K562 (cell line): ENCODE data around the gene DCAF7. TPM values are rescaled to one million over a fixed set of nuclear protein-coding genes. Genes with fewer than 3 reads are reported as not detected.

ENCODE experiments used
- ATAC-seq: fragments of 200-7000 bp; cut with Tn5 transposase; 3 replicates; pipeline ENCODE4 v1.9.1; 2020; ENCODE audit warnings: moderate library complexity
- BruUV-seq: library from RNA; stranded (reverse); fragments of 400-500 nt; replicated peaks from 2 replicates; lab custom pipeline; 2021; lab: Mats Ljungman, UMichigan
- CTCF ChIA-PET: fragments of 300-600 bp; formaldehyde crosslinking; extraction: SDS; loops from one replicate; lab custom pipeline; 2021; ENCODE audit warnings: low intra/inter-chr PET ratio; lab: Yijun Ruan, JAX
- POLR2A ChIA-PET: fragments of 300-600, 350-650 bp; sonication (Branson Sonifier 250); formaldehyde crosslinking; extraction: SDS; loops from one replicate; lab custom pipeline; 2021; ENCODE audit warnings: antibody characterized with exemption, inconsistent platforms; lab: Yijun Ruan, JAX
- DNase-seq, 4 experiments: peaks; one replicate each; pipeline versions ENCODE4 v3.0.0 to v3.0.0-alpha.2; 2011 to 2018; ENCODE audit warnings: low spot score in 3 of 4, mixed read lengths in 3 of 4; ENCODE audit errors: extremely low read depth in 1 of 4
- FAIRE-seq: peaks from 2 replicates; lab custom pipeline; 2011; peaks lifted over from hg19 to GRCh38; lab: Jason Lieb, UNC
- H2AFZ ChIP-seq: 2 replicates; pipeline ENCODE4 v1.6.0; 2011; ENCODE audit warnings: low read depth, low read length, control low read depth, inconsistent platforms
- H3K27ac ChIP-seq: fragments of 200-600 bp; 3 replicates; pipeline ENCODE4 v1.8.0; 2011; ENCODE audit warnings: low read depth, mild to moderate bottlenecking, control low read depth, inconsistent platforms, low read length, moderate library complexity, mixed read lengths; ENCODE audit errors: extremely low read depth
- H3K27me3 ChIP-seq, 2 experiments: fragments of 300-600 bp in 1 of 2; 2 replicates in 1 of 2; 3 replicates in 1 of 2; pipeline versions ENCODE4 v1.6.0 to v1.8.0; 2011; ENCODE audit warnings: inconsistent platforms in 2 of 2, low read length in 2 of 2, mild to moderate bottlenecking in 1 of 2, mixed read lengths in 1 of 2, moderate library complexity in 1 of 2; ENCODE audit not compliant: control insufficient read depth in 2 of 2, insufficient read depth in 2 of 2
- H3K36me3 ChIP-seq: fragments of 300-600 bp; 3 replicates; pipeline ENCODE4 v1.8.0; 2011; ENCODE audit warnings: mild to moderate bottlenecking, low read length, inconsistent platforms; ENCODE audit not compliant: control insufficient read depth, insufficient read depth
- H3K4me1 ChIP-seq, 2 experiments: fragments of 200-600 bp in 1 of 2; replicated peaks in 1 of 2; 2 replicates in 1 of 2; 3 replicates in 1 of 2; pipeline versions ENCODE4 v1.5.1 to v1.8.0; 2011; ENCODE audit warnings: inconsistent platforms in 2 of 2, low read length in 2 of 2, mild to moderate bottlenecking in 1 of 2, mixed read lengths in 1 of 2, moderate library complexity in 1 of 2; ENCODE audit not compliant: control insufficient read depth in 2 of 2, insufficient read depth in 2 of 2
- H3K4me2 ChIP-seq: 2 replicates; pipeline ENCODE4 v1.6.1; 2011; ENCODE audit warnings: low read length, control low read depth, inconsistent platforms, mixed read lengths; ENCODE audit not compliant: insufficient read depth
- H3K4me3 ChIP-seq: fragments of 200-600 bp; sonication (generic), shearing (Covaris generic); 2 replicates; pipeline ENCODE4 v1.5.1; 2016; ENCODE audit warnings: control low read depth, inconsistent platforms
- H3K79me2 ChIP-seq: fragments of 200-600 bp; 3 replicates; pipeline ENCODE4 v1.8.0; 2011; ENCODE audit warnings: low read length, inconsistent platforms; ENCODE audit not compliant: control insufficient read depth, insufficient read depth
- H3K9ac ChIP-seq, 2 experiments: 2 replicates each; pipeline versions ENCODE4 v1.6.0 to v1.6.1; 2011; ENCODE audit warnings: low read depth in 2 of 2, low read length in 2 of 2, control low read depth in 1 of 2, inconsistent platforms in 1 of 2, mild to moderate bottlenecking in 1 of 2, mixed read lengths in 1 of 2; ENCODE audit not compliant: insufficient read depth in 1 of 2
- H3K9me1 ChIP-seq: one replicate; pipeline ENCODE4 v1.6.0; 2011; ENCODE audit warnings: inconsistent platforms, mild to moderate bottlenecking, low read length, moderate library complexity; ENCODE audit not compliant: control insufficient read depth, insufficient read depth
- H3K9me3 ChIP-seq: replicated peaks from 2 replicates; pipeline ENCODE4 v1.5.1; 2011; ENCODE audit warnings: low read depth, low read length, inconsistent platforms; ENCODE audit not compliant: control insufficient read depth, insufficient read depth
- H4K20me1 ChIP-seq: replicated peaks from 2 replicates; pipeline ENCODE4 v1.6.1; 2011; ENCODE audit warnings: low read length, inconsistent platforms, mixed read lengths; ENCODE audit not compliant: control insufficient read depth, insufficient read depth
- CBX5 ChIP-seq: IDR thresholded peaks from 2 replicates; pipeline ENCODE4 v1.6.1; 2014; ENCODE audit warnings: low read depth, borderline replicate concordance
- ETV1 ChIP-seq: fragments of 450-650 bp; conservative IDR thresholded peaks from 2 replicates; pipeline ENCODE4 v1.6.1; 2016; ENCODE audit warnings: missing genetic modification characterization, control low read depth, low read depth, missing compliant biosample characterization
- MCM3 ChIP-seq: fragments of 450-650 bp; IDR thresholded peaks from 2 replicates; pipeline ENCODE4 v1.6.1; 2016
- POLR2A ChIP-seq: fragments of 450-650 bp; conservative IDR thresholded peaks from 2 replicates; pipeline ENCODE4 v1.6.1; 2016
- ZNF316 ChIP-seq: fragments of 450-650 bp; IDR thresholded peaks from 2 replicates; pipeline ENCODE4 v1.6.1; 2016
- in situ Hi-C: fragments of 300-500 bp; cut with MboI; formaldehyde crosslinking; loops from 4 replicates; pipeline ENCODE4 v1.15.0; 2018; ENCODE audit warnings: inconsistent platforms, mixed read lengths
- intact Hi-C: fragments of 100-400 bp; cut with micrococcal nuclease; formaldehyde crosslinking; loops from 2 replicates; pipeline ENCODE4 v1.14.2; 2022
- polyA plus RNA-seq, 8 experiments: library from polyadenylated mRNA; depleted of rRNA in 4 of 8; stranded (reverse) in 5 of 8; unstranded in 3 of 8; fragments of >200 nt; fragmentation: Nextera tagmentation in 2 of 8; fragmentation: Illumina TruSeq in 1 of 8; extraction: Ambion mirVana in 2 of 8; extraction: Trizol in 1 of 8; gene quantifications; 2 replicates each; pipeline versions ENCODE4 v1.2.1 to v1.2.3, GENCODE V29; 2011 to 2014; ENCODE audit warnings: inconsistent platforms in 1 of 8, missing spikeins in 1 of 8
- total RNA-seq, 7 experiments: library from RNA; depleted of rRNA in 6 of 7; stranded (reverse); fragments of >200 nt in 6 of 7; fragmentation: Illumina TruSeq in 2 of 7; extraction: Trizol in 2 of 7; gene quantifications; 2 replicates each; pipeline versions ENCODE4 v1.2.1 to v1.2.3, GENCODE V29; 2011 to 2021; ENCODE audit warnings: low replicate concordance in 1 of 7
- TF ChIP-seq, protein P1 (sequence below): fragments of 450-650 bp; conservative IDR thresholded peaks from 2 replicates; pipeline ENCODE4 v1.6.1; 2016; ENCODE audit warnings: missing genetic modification characterization, low read depth, mild to moderate bottlenecking, missing compliant biosample characterization, moderate library complexity
- TF ChIP-seq, protein P2 (sequence below): fragments of 250-450 bp; sonication (Bioruptor Pico); IDR thresholded peaks from 2 replicates; pipeline ENCODE4 v1.8.0; 2021; ENCODE audit warnings: mild to moderate bottlenecking, moderate library complexity
- TF ChIP-seq, protein P3 (sequence below): fragments of 450-650 bp; formaldehyde crosslinking; IDR thresholded peaks from 2 replicates; pipeline ENCODE4 v1.4.0; 2020; ENCODE audit warnings: mild to moderate bottlenecking, moderate library complexity
- TF ChIP-seq, protein P4 (sequence below): fragments of 450-650 bp; formaldehyde crosslinking; IDR thresholded peaks from 2 replicates; pipeline ENCODE4 v1.4.0; 2022; ENCODE audit warnings: missing genetic modification characterization
- TF ChIP-seq, protein P5 (sequence below): fragments of 250-450 bp; sonication (Bioruptor Pico); IDR thresholded peaks from 2 replicates; pipeline ENCODE4 v1.4.0; 2020; ENCODE audit warnings: mild to moderate bottlenecking, moderate library complexity
- TF ChIP-seq, protein P6 (sequence below): IDR thresholded peaks from 2 replicates; pipeline ENCODE4 v1.6.1; 2012; ENCODE audit warnings: low read depth, low read length, improper control_type of control experiment, borderline replicate concordance

DCAF7 gene
- total and polyA plus RNA-seq, 9 of the 15 experiments (the other 6 are each of a cell fraction or from before 2014, with no cell fraction given) = 30.8 to 123 (median 40.2) TPM

DNA sequence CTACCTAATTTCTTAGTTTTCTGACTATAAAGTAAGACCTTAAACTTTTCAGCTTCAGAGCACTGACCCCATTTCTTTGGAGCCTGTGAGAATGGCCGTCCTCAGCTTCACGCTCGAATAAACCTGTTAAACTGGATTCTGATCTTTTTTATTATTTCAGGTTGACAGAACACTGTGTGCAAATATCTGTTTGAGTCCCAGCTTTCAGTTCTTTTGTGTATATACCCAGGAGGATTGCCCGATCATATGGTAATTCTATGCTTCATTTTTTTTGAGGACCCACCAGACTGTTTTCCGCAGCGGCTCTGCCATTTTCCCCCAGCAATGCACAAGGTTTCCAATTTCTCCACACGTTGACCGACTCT, 47.0 kb upstream of the DCAF7 start (continued):
- TF ChIP-seq, protein P1, sequence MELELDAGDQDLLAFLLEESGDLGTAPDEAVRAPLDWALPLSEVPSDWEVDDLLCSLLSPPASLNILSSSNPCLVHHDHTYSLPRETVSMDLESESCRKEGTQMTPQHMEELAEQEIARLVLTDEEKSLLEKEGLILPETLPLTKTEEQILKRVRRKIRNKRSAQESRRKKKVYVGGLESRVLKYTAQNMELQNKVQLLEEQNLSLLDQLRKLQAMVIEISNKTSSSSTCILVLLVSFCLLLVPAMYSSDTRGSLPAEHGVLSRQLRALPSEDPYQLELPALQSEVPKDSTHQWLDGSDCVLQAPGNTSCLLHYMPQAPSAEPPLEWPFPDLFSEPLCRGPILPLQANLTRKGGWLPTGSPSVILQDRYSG (tag) = no peak
- TF ChIP-seq, protein P2, sequence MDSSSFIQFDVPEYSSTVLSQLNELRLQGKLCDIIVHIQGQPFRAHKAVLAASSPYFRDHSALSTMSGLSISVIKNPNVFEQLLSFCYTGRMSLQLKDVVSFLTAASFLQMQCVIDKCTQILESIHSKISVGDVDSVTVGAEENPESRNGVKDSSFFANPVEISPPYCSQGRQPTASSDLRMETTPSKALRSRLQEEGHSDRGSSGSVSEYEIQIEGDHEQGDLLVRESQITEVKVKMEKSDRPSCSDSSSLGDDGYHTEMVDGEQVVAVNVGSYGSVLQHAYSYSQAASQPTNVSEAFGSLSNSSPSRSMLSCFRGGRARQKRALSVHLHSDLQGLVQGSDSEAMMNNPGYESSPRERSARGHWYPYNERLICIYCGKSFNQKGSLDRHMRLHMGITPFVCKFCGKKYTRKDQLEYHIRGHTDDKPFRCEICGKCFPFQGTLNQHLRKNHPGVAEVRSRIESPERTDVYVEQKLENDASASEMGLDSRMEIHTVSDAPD (CRISPR knock-in tag) = no peak

DNA sequence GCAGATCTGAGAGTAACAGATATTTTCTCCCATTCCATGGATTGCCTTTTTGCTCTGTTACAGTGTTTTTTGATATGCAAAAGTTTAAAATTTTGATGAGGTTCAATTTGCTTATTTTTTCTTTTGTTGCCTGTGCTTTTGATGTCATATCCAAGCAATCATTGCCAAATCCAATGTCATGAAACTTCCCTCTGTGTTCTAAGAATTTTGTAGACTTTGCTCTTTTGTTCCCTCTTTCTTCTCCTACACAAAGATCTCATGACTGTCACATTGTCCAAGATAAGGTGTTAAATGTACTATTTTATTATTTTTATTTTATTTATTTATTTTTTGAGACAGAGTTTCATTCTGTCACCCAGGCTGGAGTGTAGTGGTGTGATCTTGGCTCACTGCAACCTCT, 46.0 kb upstream of the DCAF7 start:
- Histone ChIP-seq H3K4me2 (no peak overlapping the region), H2AFZ (no peak overlapping the region), H3K9me3 (0 out of 2 replicates have a peak, but pooled peaks cover 2% of the 10 kb centered on the region), H3K4me3 (no peak overlapping the region), H3K27ac (no peak overlapping the region), H3K36me3 (no peaks in the 10 kb centered on the region), H4K20me1 (peaks cover 2% of the 10 kb centered on the region; the same call in 1 of the 2 replicates), H3K4me1 (no peaks in the 10 kb centered on the region; a peak in 1 of 5 replicates), H3K9me1 (no peaks in the 10 kb centered on the region), H3K79me2 (no peaks in the 10 kb centered on the region), H3K27me3 (peaks cover 34 to 53% of the 10 kb centered on the region in 2 experiments; a peak in 4 of 5 replicates), H3K9ac (no peak overlapping the region)
- in situ Hi-C loops = no loop called here
- POLR2A ChIA-PET = no interaction called here
- intact Hi-C loops = no loop called here
- no peak for DNase-seq
- BruUV-seq = no TSS peak
- CTCF ChIA-PET = no interaction called here
- FAIRE-seq = no peak
- ATAC-seq = no peak
- TF ChIP-seq, protein P3, sequence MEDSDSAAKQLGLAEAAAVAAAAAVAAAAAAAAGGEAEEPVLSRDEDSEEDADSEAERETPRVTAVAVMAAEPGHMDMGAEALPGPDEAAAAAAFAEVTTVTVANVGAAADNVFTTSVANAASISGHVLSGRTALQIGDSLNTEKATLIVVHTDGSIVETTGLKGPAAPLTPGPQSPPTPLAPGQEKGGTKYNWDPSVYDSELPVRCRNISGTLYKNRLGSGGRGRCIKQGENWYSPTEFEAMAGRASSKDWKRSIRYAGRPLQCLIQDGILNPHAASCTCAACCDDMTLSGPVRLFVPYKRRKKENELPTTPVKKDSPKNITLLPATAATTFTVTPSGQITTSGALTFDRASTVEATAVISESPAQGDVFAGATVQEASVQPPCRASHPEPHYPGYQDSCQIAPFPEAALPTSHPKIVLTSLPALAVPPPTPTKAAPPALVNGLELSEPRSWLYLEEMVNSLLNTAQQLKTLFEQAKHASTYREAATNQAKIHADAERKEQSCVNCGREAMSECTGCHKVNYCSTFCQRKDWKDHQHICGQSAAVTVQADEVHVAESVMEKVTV = no peak
- TF ChIP-seq, protein P4, sequence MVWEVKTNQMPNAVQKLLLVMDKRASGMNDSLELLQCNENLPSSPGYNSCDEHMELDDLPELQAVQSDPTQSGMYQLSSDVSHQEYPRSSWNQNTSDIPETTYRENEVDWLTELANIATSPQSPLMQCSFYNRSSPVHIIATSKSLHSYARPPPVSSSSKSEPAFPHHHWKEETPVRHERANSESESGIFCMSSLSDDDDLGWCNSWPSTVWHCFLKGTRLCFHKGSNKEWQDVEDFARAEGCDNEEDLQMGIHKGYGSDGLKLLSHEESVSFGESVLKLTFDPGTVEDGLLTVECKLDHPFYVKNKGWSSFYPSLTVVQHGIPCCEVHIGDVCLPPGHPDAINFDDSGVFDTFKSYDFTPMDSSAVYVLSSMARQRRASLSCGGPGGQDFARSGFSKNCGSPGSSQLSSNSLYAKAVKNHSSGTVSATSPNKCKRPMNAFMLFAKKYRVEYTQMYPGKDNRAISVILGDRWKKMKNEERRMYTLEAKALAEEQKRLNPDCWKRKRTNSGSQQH (CRISPR knock-in tag) = no peak
- no peak for TF ChIP-seq ZNF316
- TF ChIP-seq, protein P5, sequence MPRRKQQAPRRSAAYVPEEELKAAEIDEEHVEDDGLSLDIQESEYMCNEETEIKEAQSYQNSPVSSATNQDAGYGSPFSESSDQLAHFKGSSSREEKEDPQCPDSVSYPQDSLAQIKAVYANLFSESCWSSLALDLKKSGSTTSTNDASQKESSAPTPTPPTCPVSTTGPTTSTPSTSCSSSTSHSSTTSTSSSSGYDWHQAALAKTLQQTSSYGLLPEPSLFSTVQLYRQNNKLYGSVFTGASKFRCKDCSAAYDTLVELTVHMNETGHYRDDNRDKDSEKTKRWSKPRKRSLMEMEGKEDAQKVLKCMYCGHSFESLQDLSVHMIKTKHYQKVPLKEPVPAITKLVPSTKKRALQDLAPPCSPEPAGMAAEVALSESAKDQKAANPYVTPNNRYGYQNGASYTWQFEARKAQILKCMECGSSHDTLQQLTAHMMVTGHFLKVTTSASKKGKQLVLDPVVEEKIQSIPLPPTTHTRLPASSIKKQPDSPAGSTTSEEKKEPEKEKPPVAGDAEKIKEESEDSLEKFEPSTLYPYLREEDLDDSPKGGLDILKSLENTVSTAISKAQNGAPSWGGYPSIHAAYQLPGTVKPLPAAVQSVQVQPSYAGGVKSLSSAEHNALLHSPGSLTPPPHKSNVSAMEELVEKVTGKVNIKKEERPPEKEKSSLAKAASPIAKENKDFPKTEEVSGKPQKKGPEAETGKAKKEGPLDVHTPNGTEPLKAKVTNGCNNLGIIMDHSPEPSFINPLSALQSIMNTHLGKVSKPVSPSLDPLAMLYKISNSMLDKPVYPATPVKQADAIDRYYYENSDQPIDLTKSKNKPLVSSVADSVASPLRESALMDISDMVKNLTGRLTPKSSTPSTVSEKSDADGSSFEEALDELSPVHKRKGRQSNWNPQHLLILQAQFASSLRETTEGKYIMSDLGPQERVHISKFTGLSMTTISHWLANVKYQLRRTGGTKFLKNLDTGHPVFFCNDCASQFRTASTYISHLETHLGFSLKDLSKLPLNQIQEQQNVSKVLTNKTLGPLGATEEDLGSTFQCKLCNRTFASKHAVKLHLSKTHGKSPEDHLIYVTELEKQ (CRISPR knock-in tag) = no peak
- no peak for TF ChIP-seq ETV1
- TF ChIP-seq POLR2A = no peak
- TF ChIP-seq, protein P6, sequence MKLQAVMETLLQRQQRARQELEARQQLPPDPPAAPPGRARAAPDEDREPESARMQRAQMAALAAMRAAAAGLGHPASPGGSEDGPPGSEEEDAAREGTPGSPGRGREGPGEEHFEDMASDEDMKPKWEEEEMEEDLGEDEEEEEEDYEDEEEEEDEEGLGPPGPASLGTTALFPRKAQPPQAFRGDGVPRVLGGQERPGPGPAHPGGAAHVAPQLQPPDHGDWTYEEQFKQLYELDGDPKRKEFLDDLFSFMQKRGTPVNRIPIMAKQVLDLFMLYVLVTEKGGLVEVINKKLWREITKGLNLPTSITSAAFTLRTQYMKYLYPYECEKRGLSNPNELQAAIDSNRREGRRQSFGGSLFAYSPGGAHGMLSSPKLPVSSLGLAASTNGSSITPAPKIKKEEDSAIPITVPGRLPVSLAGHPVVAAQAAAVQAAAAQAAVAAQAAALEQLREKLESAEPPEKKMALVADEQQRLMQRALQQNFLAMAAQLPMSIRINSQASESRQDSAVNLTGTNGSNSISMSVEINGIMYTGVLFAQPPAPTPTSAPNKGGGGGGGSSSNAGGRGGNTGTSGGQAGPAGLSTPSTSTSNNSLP = no peak
- no peak for TF ChIP-seq CBX5
- no peak for TF ChIP-seq MCM3
